ENCODE measurements around the gene NPHP4.

DNA sequence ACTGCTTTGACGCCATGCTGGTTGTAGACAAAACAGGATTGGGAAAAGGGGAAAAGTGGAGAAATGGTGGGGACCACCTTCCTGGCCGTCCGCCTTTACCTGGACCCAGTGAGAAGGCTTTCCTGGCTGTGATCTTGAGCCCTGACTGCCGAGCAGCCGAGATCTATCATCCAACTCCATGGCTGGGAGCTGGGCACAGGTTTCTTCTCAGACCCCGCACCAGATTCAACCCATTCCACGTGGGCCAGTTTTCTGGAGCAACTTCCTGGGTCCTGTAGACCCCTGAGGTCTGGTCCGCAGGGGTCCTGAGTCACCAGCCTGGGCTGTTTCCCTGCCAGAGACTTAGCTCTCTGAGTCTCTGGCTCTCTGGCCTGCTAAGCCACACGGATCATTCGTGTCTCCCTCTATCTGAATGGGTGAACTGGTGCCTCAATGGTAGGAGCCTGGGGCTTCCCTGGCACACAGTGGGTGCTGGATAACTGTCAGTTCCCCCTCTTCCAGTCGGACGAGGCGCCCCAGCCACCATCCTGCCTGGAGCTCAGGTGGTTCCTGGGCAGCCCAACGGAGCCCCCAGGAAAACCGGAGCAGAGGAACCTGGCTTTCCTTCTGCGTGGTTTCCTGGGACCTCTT lies 4.5 kb upstream of the NPHP4 start:
- no peak for TF ChIP-seq POLR2A (IDR thresholded peaks at IDR 0.05; ENCODE audit: low read depth, low read length)
- no peak for TF ChIP-seq YY1 (IDR thresholded peaks at IDR 0.05; ENCODE audit: low read depth, low read length)
- TF ChIP-seq NFIC (IDR thresholded peaks at IDR 0.05; ENCODE audit: low read depth, low read length), result no peak
- TF ChIP-seq NFYB (IDR thresholded peaks at IDR 0.05; ENCODE audit: insufficient read depth, low read depth, low read length), result no peak
- TF ChIP-seq, protein P1, sequence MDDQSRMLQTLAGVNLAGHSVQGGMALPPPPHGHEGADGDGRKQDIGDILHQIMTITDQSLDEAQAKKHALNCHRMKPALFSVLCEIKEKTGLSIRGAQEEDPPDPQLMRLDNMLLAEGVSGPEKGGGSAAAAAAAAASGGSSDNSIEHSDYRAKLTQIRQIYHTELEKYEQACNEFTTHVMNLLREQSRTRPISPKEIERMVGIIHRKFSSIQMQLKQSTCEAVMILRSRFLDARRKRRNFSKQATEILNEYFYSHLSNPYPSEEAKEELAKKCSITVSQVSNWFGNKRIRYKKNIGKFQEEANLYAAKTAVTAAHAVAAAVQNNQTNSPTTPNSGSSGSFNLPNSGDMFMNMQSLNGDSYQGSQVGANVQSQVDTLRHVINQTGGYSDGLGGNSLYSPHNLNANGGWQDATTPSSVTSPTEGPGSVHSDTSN (IDR thresholded peaks at IDR 0.05; ENCODE audit: insufficient replicate concordance, low read depth, low read length), result no peak
- TF ChIP-seq, protein P2, sequence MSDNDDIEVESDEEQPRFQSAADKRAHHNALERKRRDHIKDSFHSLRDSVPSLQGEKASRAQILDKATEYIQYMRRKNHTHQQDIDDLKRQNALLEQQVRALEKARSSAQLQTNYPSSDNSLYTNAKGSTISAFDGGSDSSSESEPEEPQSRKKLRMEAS (IDR thresholded peaks at IDR 0.05; ENCODE audit: low read depth, low read length), result no peak
- TF ChIP-seq, protein P3, sequence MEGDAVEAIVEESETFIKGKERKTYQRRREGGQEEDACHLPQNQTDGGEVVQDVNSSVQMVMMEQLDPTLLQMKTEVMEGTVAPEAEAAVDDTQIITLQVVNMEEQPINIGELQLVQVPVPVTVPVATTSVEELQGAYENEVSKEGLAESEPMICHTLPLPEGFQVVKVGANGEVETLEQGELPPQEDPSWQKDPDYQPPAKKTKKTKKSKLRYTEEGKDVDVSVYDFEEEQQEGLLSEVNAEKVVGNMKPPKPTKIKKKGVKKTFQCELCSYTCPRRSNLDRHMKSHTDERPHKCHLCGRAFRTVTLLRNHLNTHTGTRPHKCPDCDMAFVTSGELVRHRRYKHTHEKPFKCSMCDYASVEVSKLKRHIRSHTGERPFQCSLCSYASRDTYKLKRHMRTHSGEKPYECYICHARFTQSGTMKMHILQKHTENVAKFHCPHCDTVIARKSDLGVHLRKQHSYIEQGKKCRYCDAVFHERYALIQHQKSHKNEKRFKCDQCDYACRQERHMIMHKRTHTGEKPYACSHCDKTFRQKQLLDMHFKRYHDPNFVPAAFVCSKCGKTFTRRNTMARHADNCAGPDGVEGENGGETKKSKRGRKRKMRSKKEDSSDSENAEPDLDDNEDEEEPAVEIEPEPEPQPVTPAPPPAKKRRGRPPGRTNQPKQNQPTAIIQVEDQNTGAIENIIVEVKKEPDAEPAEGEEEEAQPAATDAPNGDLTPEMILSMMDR (IDR thresholded peaks at IDR 0.05 in 2 of 3, conservative IDR thresholded peaks at IDR 0.05 in 1 of 3; ENCODE audit: control insufficient read depth in 2 of 3, extremely low read depth in 1 of 3, insufficient read depth in 1 of 3, low read depth in 3 of 3, low read length in 3 of 3), result no peak
- TF ChIP-seq CHD2 (IDR thresholded peaks at IDR 0.05; ENCODE audit: borderline replicate concordance, low read depth, low read length), result no peak
- no peak for TF ChIP-seq NRF1 (conservative IDR thresholded peaks at IDR 0.05; ENCODE audit: low read depth, low read length)
- TF ChIP-seq, protein P4, sequence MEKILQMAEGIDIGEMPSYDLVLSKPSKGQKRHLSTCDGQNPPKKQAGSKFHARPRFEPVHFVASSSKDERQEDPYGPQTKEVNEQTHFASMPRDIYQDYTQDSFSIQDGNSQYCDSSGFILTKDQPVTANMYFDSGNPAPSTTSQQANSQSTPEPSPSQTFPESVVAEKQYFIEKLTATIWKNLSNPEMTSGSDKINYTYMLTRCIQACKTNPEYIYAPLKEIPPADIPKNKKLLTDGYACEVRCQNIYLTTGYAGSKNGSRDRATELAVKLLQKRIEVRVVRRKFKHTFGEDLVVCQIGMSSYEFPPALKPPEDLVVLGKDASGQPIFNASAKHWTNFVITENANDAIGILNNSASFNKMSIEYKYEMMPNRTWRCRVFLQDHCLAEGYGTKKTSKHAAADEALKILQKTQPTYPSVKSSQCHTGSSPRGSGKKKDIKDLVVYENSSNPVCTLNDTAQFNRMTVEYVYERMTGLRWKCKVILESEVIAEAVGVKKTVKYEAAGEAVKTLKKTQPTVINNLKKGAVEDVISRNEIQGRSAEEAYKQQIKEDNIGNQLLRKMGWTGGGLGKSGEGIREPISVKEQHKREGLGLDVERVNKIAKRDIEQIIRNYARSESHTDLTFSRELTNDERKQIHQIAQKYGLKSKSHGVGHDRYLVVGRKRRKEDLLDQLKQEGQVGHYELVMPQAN (conservative IDR thresholded peaks at IDR 0.05), result no peak

All from GM12878 (cell line).